EH (cell line): Measurements from ENCODE around the gene CAMTA1.

Source experiments
- DNase-seq: peaks from one replicate; pipeline ENCODE4 v3.0.0-alpha.2; 2015; ENCODE audit warnings: low read depth

CAMTA1 gene

DNA sequence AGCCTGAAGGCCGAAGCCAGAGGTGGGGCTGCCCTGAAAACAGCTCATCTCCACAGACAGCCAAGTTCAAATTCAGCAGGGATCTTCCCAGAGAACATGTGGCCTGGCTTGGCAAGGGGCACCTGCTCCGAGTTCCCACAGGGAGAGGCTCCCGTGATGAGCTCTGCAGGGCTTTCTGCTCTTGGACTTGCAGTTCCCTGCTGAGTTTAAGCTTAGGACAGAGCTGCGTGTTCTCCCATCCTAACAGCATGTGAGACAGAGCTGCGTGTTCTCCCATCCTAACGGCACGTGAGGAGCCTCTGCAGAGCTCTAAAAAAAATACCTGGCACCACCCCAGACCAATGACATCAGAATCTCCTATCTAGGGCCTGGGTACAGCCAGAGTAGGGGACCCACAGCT lies 872.8 kb downstream of the CAMTA1 start:
- DNase-seq, result no peak

- no peak for DNase-seq
Observed at GRCh38 chr1:7659514-7659913, 874.3 kb downstream of the CAMTA1 start.

DNA sequence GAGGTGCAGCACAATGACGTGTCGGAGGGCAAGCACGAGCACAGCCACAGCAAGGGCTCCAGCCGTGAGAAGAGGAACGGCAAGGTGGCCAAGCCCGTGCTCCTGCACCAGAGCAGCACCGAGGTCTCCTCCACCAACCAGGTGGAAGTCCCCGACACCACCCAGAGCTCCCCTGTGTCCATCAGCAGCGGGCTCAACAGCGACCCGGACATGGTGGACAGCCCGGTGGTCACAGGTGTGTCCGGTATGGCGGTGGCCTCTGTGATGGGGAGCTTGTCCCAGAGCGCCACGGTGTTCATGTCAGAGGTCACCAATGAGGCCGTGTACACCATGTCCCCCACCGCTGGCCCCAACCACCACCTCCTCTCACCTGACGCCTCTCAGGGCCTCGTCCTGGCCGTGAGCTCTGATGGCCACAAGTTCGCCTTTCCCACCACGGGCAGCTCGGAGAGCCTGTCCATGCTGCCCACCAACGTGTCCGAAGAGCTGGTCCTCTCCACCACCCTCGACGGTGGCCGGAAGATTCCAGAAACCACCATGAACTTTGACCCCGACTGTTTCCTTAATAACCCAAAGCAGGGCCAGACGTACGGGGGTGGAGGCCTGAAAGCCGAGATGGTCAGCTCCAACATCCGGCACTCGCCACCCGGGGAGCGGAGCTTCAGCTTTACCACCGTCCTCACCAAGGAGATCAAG lies 878.3 kb downstream of the CAMTA1 start:
- no peak for DNase-seq

DNA sequence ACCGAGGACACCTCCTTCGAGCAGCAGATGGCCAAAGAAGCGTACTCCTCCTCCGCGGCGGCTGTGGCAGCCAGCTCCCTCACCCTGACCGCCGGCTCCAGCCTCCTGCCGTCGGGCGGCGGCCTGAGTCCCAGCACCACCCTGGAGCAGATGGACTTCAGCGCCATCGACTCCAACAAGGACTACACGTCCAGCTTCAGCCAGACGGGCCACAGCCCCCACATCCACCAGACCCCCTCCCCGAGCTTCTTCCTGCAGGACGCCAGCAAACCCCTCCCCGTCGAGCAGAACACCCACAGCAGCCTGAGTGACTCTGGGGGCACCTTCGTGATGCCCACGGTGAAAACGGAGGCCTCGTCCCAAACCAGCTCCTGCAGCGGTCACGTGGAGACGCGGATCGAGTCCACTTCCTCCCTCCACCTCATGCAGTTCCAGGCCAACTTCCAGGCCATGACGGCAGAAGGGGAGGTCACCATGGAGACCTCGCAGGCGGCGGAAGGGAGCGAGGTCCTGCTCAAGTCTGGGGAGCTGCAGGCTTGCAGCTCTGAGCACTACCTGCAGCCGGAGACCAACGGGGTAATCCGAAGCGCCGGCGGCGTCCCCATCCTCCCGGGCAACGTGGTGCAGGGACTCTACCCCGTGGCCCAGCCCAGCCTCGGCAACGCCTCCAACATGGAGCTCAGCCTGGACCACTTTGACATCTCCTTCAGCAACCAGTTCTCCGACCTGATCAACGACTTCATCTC lies 879.1 kb downstream of the CAMTA1 start:
- DNase-seq, result no peak

DNA sequence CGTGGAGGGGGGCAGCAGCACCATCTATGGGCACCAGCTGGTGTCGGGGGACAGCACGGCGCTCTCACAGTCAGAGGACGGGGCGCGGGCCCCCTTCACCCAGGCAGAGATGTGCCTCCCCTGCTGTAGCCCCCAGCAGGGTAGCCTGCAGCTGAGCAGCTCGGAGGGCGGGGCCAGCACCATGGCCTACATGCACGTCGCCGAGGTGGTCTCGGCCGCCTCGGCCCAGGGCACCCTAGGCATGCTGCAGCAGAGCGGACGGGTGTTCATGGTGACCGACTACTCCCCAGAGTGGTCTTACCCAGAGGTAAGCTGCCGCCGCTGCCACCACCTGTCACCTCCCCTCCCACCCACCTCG lies 879.6 kb downstream of the CAMTA1 start:
- DNase-seq, result no peak

GRCh38 chr1:7666249-7666648 lies 881.0 kb downstream of the CAMTA1 start:
- DNase-seq, result no peak

GRCh38 chr1:7667159-7667558 lies 881.9 kb downstream of the CAMTA1 start:
- no peak for DNase-seq

- DNase-seq, result peak; percentile 83
Observed at GRCh38 chr1:7667625-7668218, 882.5 kb downstream of the CAMTA1 start.

- DNase-seq, result peak; percentile 36
Observed at GRCh38 chr1:7669559-7670311, 884.5 kb downstream of the CAMTA1 start.

- DNase-seq, result no peak
Observed at GRCh38 chr1:7670334-7671145, 885.3 kb downstream of the CAMTA1 start.

DNA sequence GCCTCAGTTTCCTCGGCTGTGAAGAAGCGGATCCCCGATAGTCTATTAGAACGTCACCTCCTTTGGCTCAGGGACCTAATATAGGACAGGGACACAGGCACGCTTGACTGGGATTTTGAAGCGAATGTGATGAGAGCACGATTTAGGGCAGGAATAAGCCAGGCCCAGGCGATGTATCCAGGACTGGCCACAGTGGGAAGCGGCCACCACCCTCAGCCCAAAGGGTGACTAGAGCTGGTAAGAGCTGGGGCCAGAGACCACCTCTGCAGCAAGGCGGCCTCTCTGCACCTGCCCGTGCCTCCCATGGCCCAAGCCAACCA lies 885.9 kb downstream of the CAMTA1 start:
- DNase-seq, result no peak

DNA sequence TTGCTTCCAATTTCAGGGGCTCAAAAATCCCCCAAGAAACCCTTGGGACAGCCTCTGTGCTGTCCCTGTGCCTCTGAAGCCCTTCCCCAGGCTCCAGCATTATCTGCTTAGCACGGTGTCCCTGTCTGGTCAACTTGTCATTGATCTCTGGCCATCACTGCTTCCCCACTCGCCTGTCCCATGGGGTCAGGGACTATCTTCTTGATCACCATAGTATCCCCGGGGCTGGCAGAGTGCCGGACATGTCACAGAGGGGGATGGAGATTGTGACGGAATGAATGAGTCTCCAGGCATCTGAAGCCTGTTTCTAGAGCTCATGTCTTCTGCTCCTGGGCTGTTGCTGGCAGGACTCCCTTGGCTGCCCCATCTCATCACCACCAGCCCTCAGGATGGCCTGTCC lies 886.4 kb downstream of the CAMTA1 start:
- DNase-seq, result no peak

GRCh38 chr1:7672864-7673263 lies 887.6 kb downstream of the CAMTA1 start:
- no peak for DNase-seq

DNA sequence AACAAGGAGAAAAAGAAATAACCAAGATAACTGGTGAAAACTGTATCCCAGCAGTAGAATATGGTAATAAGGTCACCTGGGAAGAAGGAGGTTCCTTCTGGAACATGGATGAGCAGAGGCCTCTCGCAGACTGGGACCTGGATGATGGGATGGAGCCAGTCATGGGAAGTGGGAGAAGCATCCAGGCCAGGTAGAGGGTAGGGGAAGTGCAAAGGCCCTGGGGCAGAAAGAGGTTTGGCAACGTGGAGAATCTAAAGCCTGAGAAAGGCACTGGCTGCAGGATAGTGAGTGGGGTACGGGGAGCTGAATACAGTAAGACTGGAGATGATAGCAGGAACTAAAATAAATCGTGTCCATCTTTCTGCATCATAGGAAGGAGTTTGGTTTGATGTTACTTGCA lies 889.7 kb downstream of the CAMTA1 start:
- DNase-seq, result no peak

- no peak for DNase-seq
Observed at GRCh38 chr1:7675431-7676273, 890.4 kb downstream of the CAMTA1 start.

DNA sequence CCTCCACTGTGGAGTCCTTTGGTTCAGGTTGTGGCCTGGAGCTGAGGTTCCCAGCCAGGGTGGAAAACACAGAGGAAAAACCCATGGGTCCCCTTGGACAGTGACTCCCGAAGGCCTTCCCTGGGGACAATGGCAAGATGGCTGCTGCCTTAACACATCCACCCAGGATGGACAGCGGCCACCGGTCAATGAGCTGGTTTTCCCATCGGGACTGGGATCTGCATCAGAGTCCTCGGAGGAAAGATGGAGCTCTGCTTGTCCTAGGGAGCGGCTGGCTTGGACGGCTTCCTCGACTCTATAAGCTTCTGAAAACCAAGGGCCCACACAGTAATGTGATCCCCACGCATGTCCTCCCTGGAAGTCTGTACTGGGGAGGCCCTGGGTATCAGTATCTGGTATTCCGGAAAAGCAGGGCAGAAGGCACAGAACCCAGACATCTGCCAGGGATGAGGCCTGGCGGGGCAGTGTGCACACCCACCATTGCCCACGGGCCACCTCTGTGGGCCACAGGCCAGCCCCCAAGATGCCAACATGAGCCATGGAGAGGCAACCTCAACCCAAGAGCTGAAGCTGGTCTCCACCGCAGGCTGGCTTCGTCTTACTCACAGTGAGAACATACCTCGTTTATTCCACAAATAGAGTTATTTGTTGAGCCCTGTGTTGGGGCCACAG lies 891.2 kb downstream of the CAMTA1 start:
- DNase-seq, result no peak

GRCh38 chr1:7677111-7677510 lies 891.9 kb downstream of the CAMTA1 start:
- DNase-seq, result no peak

GRCh38 chr1:7677815-7678214 lies 892.6 kb downstream of the CAMTA1 start:
- no peak for DNase-seq

DNA sequence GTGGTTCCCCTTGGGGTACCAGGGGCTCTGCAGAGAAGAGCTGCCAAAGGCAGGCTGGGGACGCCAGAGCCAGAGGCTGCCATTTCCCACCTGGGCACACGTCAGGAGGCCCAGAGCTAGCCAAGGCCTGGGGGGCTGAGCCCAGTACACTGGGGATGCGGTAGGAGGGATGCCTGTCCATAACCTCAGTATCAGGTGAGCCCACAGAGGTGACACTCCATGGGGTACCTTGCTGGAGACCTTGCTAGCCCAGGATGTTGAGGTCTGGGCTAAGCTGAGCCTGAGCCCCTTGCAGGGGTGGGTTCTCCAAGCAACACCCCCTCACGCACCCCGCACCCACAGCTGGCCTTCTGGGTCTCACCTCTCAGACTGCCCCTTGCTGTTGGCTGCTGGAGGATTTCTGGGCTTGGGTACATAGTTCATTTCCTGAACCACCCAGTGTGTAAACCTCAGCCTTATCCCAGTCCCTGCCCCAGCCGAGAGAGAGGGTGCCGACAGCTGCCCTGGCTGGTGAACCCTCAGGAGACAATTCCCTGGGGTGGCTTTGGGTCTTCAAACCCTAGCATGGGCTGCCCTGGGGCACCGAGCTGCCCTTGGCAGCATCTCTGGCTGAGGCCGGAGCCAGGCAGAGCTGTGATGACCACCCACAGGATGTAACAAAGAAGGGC lies 893.4 kb downstream of the CAMTA1 start:
- DNase-seq, result no peak
